ENCODE results near the gene MAST4. TPM values are rescaled to one million over a fixed set of nuclear protein-coding genes. Genes with fewer than 3 reads are reported as not detected.
A peak's percentile ranks its signal among the peaks of the same experiment; 100 is the strongest.

Gene MAST4
- total RNA-seq, 1 donor from 2014 or later: 112 TPM

DNA sequence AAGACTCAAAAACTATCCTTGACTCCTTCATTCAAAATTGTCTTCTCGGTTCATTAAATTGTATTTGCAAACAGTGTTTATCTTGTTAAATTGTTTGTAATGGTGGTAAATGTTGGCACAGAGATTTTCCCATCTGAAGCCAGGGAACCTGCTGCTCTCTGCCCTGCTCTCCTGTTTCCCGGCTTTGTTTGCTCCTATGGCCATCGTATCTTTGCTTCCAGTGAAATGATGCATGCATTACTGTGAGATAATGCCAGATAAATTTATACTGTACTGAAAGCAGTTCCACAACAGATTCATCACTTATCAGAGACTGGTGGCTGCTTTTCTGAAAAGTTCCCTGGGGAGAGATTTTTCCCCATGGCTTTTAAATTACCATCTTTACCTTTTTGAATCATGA lies 519.1 kb downstream of the MAST4 start:
- Mint-ChIP-seq H3K27me3 (ENCODE audit: unreplicated experiment) (peaks cover 3% of the 10 kb centered on the region), H3K4me1 (ENCODE audit: unreplicated experiment) (no peaks in the 10 kb centered on the region), H3K36me3 (ENCODE audit: low read depth, unreplicated experiment) (peaks cover 37% of the 10 kb centered on the region), H3K9me3 (ENCODE audit: unreplicated experiment) (no peaks in the 10 kb centered on the region), H3K27ac (ENCODE audit: unreplicated experiment) (no peak overlapping the region), H3K4me3 (ENCODE audit: unreplicated experiment) (no peak overlapping the region)
- no peak for DNase-seq (ENCODE audit: low spot score)
- TF ChIP-seq, protein P1, sequence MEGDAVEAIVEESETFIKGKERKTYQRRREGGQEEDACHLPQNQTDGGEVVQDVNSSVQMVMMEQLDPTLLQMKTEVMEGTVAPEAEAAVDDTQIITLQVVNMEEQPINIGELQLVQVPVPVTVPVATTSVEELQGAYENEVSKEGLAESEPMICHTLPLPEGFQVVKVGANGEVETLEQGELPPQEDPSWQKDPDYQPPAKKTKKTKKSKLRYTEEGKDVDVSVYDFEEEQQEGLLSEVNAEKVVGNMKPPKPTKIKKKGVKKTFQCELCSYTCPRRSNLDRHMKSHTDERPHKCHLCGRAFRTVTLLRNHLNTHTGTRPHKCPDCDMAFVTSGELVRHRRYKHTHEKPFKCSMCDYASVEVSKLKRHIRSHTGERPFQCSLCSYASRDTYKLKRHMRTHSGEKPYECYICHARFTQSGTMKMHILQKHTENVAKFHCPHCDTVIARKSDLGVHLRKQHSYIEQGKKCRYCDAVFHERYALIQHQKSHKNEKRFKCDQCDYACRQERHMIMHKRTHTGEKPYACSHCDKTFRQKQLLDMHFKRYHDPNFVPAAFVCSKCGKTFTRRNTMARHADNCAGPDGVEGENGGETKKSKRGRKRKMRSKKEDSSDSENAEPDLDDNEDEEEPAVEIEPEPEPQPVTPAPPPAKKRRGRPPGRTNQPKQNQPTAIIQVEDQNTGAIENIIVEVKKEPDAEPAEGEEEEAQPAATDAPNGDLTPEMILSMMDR (IDR thresholded peaks at IDR 0.05; ENCODE audit: unreplicated experiment): no peak

DNA sequence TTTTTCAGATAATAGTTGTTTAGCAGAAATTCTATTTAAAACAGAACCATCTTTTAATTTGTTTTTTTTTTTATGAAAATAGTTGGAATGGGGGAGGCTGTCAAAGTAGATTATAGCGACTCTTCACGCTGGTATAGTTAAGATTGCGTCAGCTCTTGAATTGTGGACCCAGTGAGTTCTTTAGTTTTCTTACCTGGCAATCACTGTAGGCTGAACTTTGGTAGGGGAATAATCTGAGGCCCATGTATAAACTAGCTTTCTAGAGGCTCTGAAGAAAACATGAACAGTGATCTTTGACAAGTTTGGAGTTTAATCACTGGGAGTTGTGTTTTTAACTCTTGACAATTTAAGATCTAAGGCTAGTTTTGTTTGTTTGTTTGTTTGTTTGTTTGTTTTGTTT lies 519.6 kb downstream of the MAST4 start:
- Mint-ChIP-seq H3K36me3 (ENCODE audit: low read depth, unreplicated experiment) (peaks cover 35% of the 10 kb centered on the region), H3K9me3 (ENCODE audit: unreplicated experiment) (no peaks in the 10 kb centered on the region), H3K27ac (ENCODE audit: unreplicated experiment) (no peak overlapping the region), H3K4me1 (ENCODE audit: unreplicated experiment) (no peaks in the 10 kb centered on the region), H3K4me3 (ENCODE audit: unreplicated experiment) (no peak overlapping the region), H3K27me3 (ENCODE audit: unreplicated experiment) (peaks cover 3% of the 10 kb centered on the region)
- TF ChIP-seq, protein P1 (IDR thresholded peaks at IDR 0.05; ENCODE audit: unreplicated experiment): no peak
- no peak for DNase-seq (ENCODE audit: low spot score)

DNA sequence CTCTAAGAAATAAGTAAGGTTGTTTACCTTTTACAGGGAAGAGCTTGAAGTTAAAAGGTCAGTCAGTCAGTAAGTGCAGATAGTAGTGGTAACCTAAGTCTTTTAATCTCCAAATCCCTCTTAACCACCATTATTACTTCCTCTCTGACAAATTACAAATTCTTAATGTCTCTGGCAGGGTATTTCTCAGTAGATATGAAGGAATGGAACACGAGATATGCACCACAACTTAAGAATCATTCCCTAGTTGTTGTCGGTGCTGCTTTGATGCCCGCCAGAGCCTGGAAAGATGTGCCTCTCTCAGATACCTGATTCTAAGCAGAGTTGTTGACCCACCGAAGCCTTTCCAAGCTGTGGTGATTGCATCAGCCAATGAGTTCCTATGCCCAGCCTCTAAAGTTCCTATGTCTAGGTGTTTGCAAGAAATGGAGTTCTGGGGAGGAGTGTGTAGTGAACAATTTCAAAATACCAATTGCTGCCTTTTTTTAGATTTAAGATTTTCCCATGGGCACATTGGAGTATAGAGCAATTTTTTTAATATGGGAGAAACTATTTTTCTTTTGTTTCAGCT lies 521.9 kb downstream of the MAST4 start:
- DNase-seq (ENCODE audit: low spot score): no peak
- H3K27ac Mint-ChIP-seq (ENCODE audit: unreplicated experiment): no peak overlapping the region
- peaks cover 1% of the 10 kb centered on the region for H3K27me3 Mint-ChIP-seq (ENCODE audit: unreplicated experiment)
- no peak overlapping the region for H3K4me3 Mint-ChIP-seq (ENCODE audit: unreplicated experiment)
- H3K9me3 Mint-ChIP-seq (ENCODE audit: unreplicated experiment): no peaks in the 10 kb centered on the region
- TF ChIP-seq, protein P1 (IDR thresholded peaks at IDR 0.05; ENCODE audit: unreplicated experiment): no peak
- H3K4me1 Mint-ChIP-seq (ENCODE audit: unreplicated experiment): no peaks in the 10 kb centered on the region
- H3K36me3 Mint-ChIP-seq (ENCODE audit: low read depth, unreplicated experiment): peaks cover 31% of the 10 kb centered on the region

DNA sequence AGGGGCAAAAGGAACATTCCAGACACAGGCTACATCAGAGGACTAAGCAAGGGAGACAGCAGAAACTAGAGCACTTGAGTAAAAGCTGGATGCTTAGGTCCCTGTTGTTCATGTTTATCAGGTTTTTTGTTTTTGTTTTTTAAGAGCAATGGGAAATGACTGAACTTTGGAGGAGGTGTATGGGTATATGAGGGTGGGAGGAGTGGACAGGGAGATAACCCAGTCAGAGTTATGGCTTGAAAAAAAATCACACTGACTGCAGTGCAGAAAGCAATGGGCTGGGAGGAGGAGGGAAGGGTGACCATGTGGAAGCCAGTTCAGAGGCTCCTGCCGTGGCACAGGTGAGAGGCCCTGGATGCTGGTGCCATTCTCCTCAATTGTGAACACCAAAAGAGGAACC lies 522.8 kb downstream of the MAST4 start:
- peaks cover 1% of the 10 kb centered on the region for H3K27me3 Mint-ChIP-seq (ENCODE audit: unreplicated experiment)
- H3K36me3 Mint-ChIP-seq (ENCODE audit: low read depth, unreplicated experiment): peaks cover 29% of the 10 kb centered on the region

DNA sequence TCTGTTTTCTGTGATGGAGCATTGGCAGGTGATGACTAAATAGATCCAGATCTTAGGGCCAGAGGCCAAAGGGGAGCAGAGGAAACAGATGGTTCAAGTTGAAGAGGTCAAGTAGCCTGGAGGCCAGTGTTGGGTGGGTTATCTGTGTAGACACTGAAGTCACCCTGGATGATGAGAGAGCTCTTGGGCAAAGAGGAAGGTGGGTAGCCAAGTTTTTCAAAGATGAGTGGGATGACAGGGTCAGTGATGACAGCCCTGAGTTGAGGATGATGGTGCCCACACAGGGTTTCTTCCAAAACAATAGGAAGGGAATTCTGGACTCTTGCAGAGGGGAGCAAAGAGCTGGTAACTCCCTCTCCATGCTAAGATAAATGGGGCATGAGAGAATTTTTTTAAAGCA lies 523.8 kb downstream of the MAST4 start:
- Mint-ChIP-seq H3K27ac (ENCODE audit: unreplicated experiment) (no peak overlapping the region), H3K9me3 (ENCODE audit: unreplicated experiment) (no peaks in the 10 kb centered on the region), H3K4me1 (ENCODE audit: unreplicated experiment) (no peaks in the 10 kb centered on the region), H3K36me3 (ENCODE audit: low read depth, unreplicated experiment) (peaks cover 39% of the 10 kb centered on the region), H3K27me3 (ENCODE audit: unreplicated experiment) (peaks cover 1% of the 10 kb centered on the region), H3K4me3 (ENCODE audit: unreplicated experiment) (no peak overlapping the region)
- DNase-seq (ENCODE audit: low spot score): no peak
- TF ChIP-seq, protein P1 (IDR thresholded peaks at IDR 0.05; ENCODE audit: unreplicated experiment): no peak

More for the DNA sequence above, 522.8 kb downstream of the MAST4 start:
- Mint-ChIP-seq H3K9me3 (ENCODE audit: unreplicated experiment) (no peaks in the 10 kb centered on the region), H3K4me3 (ENCODE audit: unreplicated experiment) (no peak overlapping the region), H3K4me1 (ENCODE audit: unreplicated experiment) (no peaks in the 10 kb centered on the region), H3K27ac (ENCODE audit: unreplicated experiment) (peak overlapping the region; percentile 10)
- no peak for DNase-seq (ENCODE audit: low spot score)
- TF ChIP-seq, protein P1 (IDR thresholded peaks at IDR 0.05; ENCODE audit: unreplicated experiment): no peak

Measured in endothelial cell (in vitro differentiated cells).